RWPE1 (cell line): ENCODE measurements around the gene ASTN2.
"Not testable (repeated sequence)": the region's sequence is repeated elsewhere in the genome, so short reads cannot be mapped to it uniquely, and the experiment has no call there.

Source experiments
- CTCF ChIA-PET: fragments of 350-600 bp; sonication (Branson Sonifier 250); formaldehyde crosslinking; extraction: SDS; loops from one replicate; lab custom pipeline; 2021; lab: Yijun Ruan, JAX
- POLR2A ChIA-PET: fragments of 400-600 bp; formaldehyde crosslinking; extraction: SDS; loops from one replicate; lab custom pipeline; 2020; ENCODE audit warnings: antibody characterized with exemption; ENCODE audit not compliant: low non-redundant PET; lab: Yijun Ruan, JAX
- DNase-seq: peaks from one replicate; pipeline ENCODE4 v3.0.0; 2012; ENCODE audit warnings: low spot score
- H3K27ac ChIP-seq: fragments of 450-650 bp; 2 replicates; pipeline ENCODE4 v1.5.1; 2017
- CTCF ChIP-seq: fragments of 450-650 bp; conservative IDR thresholded peaks from 2 replicates; pipeline ENCODE4 v1.5.1; 2017; ENCODE audit warnings: low read depth, mild to moderate bottlenecking

The ASTN2 gene

GRCh38 chr9:116694785-116695291 lies 720.0 kb downstream of the ASTN2 start:
- ChIA-PET POLR2A (no interaction called here), CTCF (interaction anchor here (0.6 kb wide), 3 partner anchors 25 to 1552 kb away, joined by 3 to 4 read pairs (median 3); no protein-coding TSS in a partner anchor)
- no peak for TF ChIP-seq CTCF
- H3K27ac ChIP-seq, result no peak overlapping the region
- no peak for DNase-seq

GRCh38 chr9:116693233-116693731 lies 721.6 kb downstream of the ASTN2 start:
- ChIA-PET CTCF (interaction anchor here (0.5 to 0.7 kb wide), 3 partner anchors 176 to 1105 kb away, joined by 3 read pairs; no protein-coding TSS in a partner anchor), POLR2A (no interaction called here)
- DNase-seq, result peak; percentile 60
- TF ChIP-seq CTCF, result no peak
- H3K27ac ChIP-seq, result no peak overlapping the region

DNA sequence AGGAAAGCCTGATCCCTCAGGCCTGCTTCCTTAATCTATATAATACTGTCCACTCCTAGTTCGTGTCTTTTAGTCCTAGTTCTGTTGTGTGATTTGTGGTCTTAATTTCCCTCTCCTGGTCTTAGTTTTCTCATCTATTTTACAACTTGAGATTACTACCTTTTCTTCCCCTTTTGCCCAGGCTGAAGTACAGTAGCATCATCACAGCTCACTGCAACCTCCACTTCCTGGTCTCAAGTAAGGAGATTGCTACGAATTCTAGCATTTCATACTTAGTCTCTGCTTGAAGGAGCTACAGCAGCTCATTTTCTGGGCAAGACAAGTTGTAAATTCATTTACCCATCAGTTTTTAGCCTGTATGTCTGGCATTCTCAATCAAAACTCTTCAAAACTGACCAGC lies 722.2 kb downstream of the ASTN2 start:
- POLR2A ChIA-PET, result no interaction called here
- no peak for TF ChIP-seq CTCF
- CTCF ChIA-PET, result interaction anchor here (0.5 kb wide), 1 partner anchor 177 kb away, joined by 3 read pairs; no protein-coding TSS in a partner anchor
- no peak for DNase-seq
- H3K27ac ChIP-seq, result no peak overlapping the region

GRCh38 chr9:116691607-116692006 lies 723.2 kb downstream of the ASTN2 start:
- no peak for TF ChIP-seq CTCF
- ChIA-PET CTCF (no interaction called here), POLR2A (no interaction called here)
- DNase-seq, result no peak
- no peak overlapping the region for H3K27ac ChIP-seq

- H3K27ac ChIP-seq, CTCF ChIA-PET, DNase-seq, POLR2A ChIA-PET: not testable (repeated sequence)
Measured at GRCh38 chr9:116690805-116691204, 724.1 kb downstream of the ASTN2 start.

GRCh38 chr9:116689486-116690032 lies 725.3 kb downstream of the ASTN2 start:
- no peak for TF ChIP-seq CTCF
- ChIA-PET POLR2A (no interaction called here), CTCF (interaction anchor here (0.7 kb wide), 1 partner anchor 184 kb away, joined by 3 read pairs; no protein-coding TSS in a partner anchor)
- no peak for DNase-seq
- no peak overlapping the region for H3K27ac ChIP-seq
